GM18870 (cell line): ENCODE results near the gene PDXP.
"Not testable (repeated sequence)": the region's sequence is repeated elsewhere in the genome, so short reads cannot be mapped to it uniquely, and the experiment has no call there.

ENCODE experiments used
- ATAC-seq: cut with Tn5 transposase; IDR thresholded peaks from one replicate; pipeline ENCODE4 v1.9.1; 2021; ENCODE audit warnings: moderate library complexity; ENCODE audit not compliant: unreplicated experiment

The PDXP gene, protein sequence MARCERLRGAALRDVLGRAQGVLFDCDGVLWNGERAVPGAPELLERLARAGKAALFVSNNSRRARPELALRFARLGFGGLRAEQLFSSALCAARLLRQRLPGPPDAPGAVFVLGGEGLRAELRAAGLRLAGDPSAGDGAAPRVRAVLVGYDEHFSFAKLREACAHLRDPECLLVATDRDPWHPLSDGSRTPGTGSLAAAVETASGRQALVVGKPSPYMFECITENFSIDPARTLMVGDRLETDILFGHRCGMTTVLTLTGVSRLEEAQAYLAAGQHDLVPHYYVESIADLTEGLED

GRCh38 chr22:37658133-37659065, at the start of gene PDXP:
TSS of gene PDXP (plus strand) at chr22:37658723. CDS start at chr22:37658783, 60 bp downstream.
- peak; percentile 84 for ATAC-seq

DNA sequence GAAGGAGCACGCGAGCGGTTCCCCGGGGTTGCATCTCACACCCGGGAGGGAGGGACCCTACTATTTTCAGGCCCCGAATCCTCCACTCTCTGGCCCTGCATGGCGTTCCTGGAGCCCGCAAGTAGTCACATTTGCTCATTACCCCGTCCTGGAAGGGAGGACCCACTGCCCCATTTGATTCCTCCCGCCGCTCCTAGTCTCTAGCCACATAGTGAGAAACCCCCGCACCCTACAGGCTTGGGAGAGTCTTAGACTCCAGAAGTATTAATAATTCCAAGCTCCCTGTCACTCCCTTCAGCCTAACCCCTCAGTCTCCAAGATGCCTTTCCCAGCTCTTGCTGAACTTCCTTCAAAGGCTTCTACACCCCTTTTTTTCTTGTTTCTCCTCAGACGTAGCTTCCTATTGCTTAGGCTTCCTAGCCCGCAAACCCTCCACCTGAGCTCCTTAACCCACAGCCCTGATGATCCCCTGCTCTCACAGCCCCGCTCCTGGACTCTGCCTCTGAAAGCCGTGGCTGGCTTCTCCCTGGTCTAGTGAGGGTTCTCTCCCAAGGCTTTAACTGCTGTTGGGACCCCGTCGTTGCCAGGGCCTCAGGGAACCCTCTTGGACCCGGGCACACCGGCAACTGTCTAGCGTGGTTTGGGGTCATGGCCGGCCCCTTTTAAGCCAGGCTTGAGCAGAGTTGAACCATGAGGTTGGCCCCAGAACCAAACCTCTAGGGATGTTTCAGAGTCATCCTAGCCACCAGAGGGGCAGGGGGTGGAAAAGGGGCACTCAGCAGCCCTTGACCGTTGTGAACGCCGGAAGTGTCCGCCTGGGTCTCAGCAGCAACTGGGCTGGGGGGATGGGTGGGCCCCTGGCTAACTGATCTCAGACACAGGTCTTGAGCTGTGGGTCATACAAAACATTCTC, 49.0 kb upstream of the PDXP start:
- no peak for ATAC-seq

GRCh38 chr22:37610153-37610475, 48.4 kb upstream of the PDXP start:
- ATAC-seq: not testable (repeated sequence)

- no peak for ATAC-seq
These were observed 47.9 kb upstream of the PDXP start for GRCh38 chr22:37610480-37611129.

DNA sequence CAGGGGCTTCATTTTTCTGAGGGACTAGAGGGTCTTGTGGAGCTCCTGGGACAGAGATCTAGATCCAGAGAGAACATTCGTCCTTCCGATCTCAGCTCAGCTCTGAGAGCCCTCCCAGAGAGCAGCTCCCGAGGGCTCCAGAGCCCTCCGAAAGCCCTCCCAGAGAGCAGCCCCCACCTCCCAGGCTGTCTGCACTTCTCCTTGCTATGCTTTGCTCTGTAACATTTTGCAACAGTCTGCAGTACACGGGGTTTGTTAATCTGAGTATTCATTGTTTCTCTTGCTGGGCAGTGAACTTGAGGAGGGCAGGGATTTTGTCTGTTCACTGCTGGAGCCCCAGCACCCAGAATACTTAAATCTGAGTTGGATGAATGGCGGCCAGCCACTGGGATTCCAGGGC, 47.3 kb upstream of the PDXP start:
- no peak for ATAC-seq

DNA sequence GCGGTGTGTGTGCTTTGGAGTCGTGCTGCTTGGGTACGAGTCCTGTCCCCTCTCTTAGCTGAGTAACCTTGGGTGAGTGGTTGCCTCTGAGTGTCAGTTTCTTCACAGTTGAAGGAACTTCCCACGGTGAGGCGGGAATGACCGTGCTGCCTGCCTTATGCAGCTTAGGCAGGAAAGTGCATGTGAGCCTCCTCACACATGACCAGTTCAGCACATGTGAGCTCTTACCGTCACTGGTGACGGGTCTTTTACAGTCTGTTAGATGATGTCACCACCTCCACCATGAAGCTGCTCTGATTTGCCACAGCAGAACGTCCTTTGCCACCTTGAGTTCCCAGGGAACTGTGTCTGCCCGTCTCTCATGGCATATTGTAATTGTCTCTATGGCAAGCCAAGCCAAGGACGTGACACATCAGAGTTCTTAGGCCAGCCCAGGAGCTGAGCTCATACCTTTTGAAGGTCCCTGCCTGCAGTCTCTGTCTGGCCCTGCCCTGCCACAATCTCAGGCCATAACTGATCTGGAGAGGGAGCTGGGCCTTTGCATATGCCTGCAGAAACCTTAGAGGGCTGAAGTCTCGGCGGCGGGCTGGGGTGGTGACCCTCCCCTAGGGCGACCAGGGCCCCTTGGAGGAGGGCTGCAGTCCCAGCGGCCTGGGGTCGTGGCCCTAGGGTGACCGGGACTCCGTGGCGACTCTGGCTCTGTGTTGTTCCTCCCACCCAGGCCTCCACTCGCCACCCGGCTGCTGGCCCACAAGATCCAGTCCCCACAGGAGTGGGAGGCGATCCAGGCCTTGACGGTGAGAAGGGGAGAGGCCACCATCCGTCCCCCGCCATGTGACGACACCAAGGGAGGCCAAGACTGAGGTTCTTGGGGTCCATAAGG, 42.1 kb upstream of the PDXP start:
- ATAC-seq: no peak

DNA sequence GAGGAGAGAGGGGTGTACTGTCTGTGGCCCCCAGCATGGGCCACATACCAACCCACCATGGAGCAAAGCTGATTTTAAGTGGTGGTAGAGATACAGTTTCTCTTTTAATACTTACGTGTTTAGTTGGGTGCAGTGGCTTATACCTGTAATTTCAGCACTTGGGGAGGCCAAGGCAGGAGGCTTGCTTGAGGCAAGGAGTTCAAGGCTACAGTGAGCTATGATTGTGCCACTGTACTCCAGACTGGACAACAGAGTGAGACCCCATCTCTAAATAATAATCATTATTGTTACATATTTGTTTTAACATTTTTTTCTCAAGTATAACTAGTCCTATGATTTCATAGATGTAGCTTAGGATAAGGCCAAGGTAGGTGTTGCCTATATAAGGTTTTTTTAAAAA, 41.1 kb upstream of the PDXP start:
- no peak for ATAC-seq

- no peak for ATAC-seq
These were observed 40.4 kb upstream of the PDXP start for GRCh38 chr22:37618072-37618656.

GRCh38 chr22:37618674-37619073, 39.8 kb upstream of the PDXP start:
- ATAC-seq: no peak

- no peak for ATAC-seq
These were observed 38.5 kb upstream of the PDXP start for GRCh38 chr22:37619991-37620390.

GRCh38 chr22:37621352-37621860, 37.1 kb upstream of the PDXP start:
- no peak for ATAC-seq

- no peak for ATAC-seq
These were observed 35.2 kb upstream of the PDXP start for GRCh38 chr22:37623075-37624016.

DNA sequence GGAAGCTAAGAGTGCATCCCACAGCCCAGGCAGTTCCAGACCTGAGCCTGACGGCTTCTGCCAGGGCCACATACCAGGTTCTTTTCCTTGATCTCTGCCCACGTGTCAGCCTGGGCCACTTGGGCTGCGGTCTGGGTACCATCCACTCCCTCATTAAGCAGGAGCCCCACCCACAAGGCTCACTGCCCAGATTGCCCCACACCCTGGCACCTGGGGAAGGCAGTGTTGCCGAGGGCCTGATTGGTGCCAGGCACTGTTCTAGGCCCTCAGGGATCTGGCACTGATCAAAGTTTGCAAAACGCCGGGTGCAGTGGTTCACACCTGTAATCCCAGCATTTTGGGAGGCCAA, 34.5 kb upstream of the PDXP start:
- no peak for ATAC-seq

DNA sequence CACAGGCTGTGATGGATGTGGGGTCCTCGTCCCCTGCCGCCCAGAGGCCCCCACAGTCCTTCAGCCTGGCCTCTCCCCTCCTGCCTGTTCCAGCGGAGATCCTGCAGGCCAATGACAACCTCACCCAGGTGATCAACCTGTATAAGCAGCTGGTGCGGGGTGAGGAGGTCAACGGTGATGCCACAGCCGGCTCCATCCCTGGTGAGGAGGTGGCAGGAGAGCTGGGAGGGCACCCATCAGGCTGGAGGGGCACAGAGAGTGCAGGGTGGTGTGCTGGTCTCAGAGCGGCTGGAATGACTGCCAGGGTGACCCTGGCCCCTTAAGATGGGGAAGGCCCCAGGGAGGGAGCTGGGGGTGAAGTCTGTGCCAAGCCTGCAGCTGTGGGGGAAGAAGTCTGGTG, 33.6 kb upstream of the PDXP start:
- ATAC-seq: no peak

GRCh38 chr22:37625737-37626136, 32.8 kb upstream of the PDXP start:
- no peak for ATAC-seq

DNA sequence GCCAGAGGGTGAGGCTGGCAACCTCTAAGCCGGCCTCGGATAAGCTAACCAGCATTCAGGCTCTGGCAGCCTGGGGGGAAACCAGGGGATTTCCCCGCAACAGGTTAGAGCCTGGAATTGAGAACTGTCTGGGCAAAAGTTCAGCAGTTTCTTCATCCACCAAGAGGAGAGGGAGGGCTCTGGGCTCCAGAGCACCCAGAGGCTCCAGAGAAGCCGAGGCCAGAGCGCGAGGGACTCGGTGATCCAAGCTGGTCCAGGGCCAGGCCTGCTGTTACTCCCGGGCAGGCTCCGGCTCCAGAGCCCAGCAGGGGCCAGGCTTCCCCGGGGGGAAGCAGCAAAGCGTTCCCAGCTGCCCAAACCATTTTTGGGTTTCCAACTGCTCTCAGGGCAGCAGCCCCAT, 32.4 kb upstream of the PDXP start:
- ATAC-seq: no peak

GRCh38 chr22:37626556-37627075, 31.9 kb upstream of the PDXP start:
- no peak for ATAC-seq

DNA sequence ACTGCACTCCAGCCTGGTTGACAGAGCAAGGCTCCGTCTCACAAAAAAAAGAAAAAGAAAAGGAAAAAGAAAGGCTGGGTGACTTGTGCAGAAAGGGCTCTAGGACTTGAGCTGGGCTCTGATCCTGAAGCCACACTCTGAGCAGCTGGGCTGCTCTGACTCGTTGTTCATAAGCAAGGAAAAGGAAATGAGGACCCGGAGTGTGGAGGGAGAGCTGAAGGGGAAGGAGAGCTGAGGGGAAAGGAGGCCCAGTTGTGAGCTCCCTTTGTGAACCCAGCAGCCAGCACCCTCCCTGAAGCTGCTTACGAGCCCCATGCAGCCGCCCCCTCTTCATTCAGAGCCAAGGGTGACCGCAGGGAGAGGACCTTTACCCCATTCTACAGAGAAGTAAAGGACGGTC, 31.4 kb upstream of the PDXP start:
- no peak for ATAC-seq
